ENCODE measurements around the gene UTP11. TPM values are rescaled to one million over a fixed set of nuclear protein-coding genes. Genes with fewer than 3 reads are reported as not detected.

The UTP11 gene
- total and polyA plus RNA-seq, 8 donors = 24.5 to 50.2 (median 41.2) TPM

- DNase-seq (peak in 1 of 4 donors; percentile 33), ATAC-seq (no peak)
- no peaks in the 10 kb centered on the region for H3K4me1 ChIP-seq
- intact Hi-C loops (cut with DNase I) = no loop called here
- no peak for TF ChIP-seq CTCF (IDR thresholded peaks at IDR 0.05)
- no peaks in the 10 kb centered on the region for H3K36me3 ChIP-seq
- H3K27me3 ChIP-seq = peaks cover 28 to 55% of the 10 kb centered on the region in 2 donors
- H3K4me3 ChIP-seq = no peak overlapping the region
- H3K9me3 ChIP-seq = no peaks in the 10 kb centered on the region
- H3K27ac ChIP-seq = no peak overlapping the region
Measured at GRCh38 chr1:38038861-38039260, 26.3 kb downstream of the UTP11 start.

GRCh38 chr1:38039331-38040088 lies 27.0 kb downstream of the UTP11 start:
- Histone ChIP-seq H3K4me1 (peaks cover 4 to 5% of the 10 kb centered on the region in 2 donors), H3K9me3 (no peaks in the 10 kb centered on the region), H3K4me3 (no peak overlapping the region), H3K27me3 (peaks cover 35 to 61% of the 10 kb centered on the region in 2 donors), H3K36me3 (no peaks in the 10 kb centered on the region), H3K27ac (no peak overlapping the region)
- ATAC-seq (no peak), DNase-seq (peak in 1 of 4 donors; percentile 38)
- intact Hi-C loops (cut with DNase I) = no loop called here
- no peak for TF ChIP-seq CTCF (IDR thresholded peaks at IDR 0.05)

- peaks cover 50 to 85% of the 10 kb centered on the region in 2 donors for H3K27me3 ChIP-seq
- intact Hi-C loops (cut with DNase I) = no loop called here
- ATAC-seq = no peak
Measured at GRCh38 chr1:38041936-38042834, 29.7 kb downstream of the UTP11 start.

GRCh38 chr1:38043036-38043747 lies 30.7 kb downstream of the UTP11 start:
- H3K27ac ChIP-seq = no peak overlapping the region
- no peak overlapping the region for H3K4me3 ChIP-seq
- ATAC-seq (no peak), DNase-seq (peak in 1 of 4 donors; percentile 30)
- H3K9me3 ChIP-seq = no peaks in the 10 kb centered on the region
- TF ChIP-seq CTCF (IDR thresholded peaks at IDR 0.05) = no peak
- intact Hi-C loops (cut with DNase I) = no loop called here
- H3K27me3 ChIP-seq = peaks cover 50 to 91% of the 10 kb centered on the region in 2 donors
- peaks cover 7 to 36% of the 10 kb centered on the region in 2 donors for H3K4me1 ChIP-seq
- no peaks in the 10 kb centered on the region for H3K36me3 ChIP-seq

More at GRCh38 chr1:38041936-38042834, 29.7 kb downstream of the UTP11 start:
- H3K9me3 ChIP-seq = no peaks in the 10 kb centered on the region
- no peak overlapping the region for H3K4me3 ChIP-seq
- H3K27ac ChIP-seq = no peak overlapping the region
- DNase-seq = no peak
- H3K4me1 ChIP-seq = peaks cover 7 to 28% of the 10 kb centered on the region in 2 donors
- H3K36me3 ChIP-seq = no peaks in the 10 kb centered on the region
- no peak for TF ChIP-seq CTCF (IDR thresholded peaks at IDR 0.05)
